Measurements from ENCODE around the gene DPP7. TPM values are rescaled to one million over a fixed set of nuclear protein-coding genes. Genes with fewer than 3 reads are reported as not detected.

Gene DPP7
- total and polyA plus RNA-seq, 2 donors (not counting 1 experiment from before 2014, with no cell fraction given) = 324 to 506 TPM

DNA sequence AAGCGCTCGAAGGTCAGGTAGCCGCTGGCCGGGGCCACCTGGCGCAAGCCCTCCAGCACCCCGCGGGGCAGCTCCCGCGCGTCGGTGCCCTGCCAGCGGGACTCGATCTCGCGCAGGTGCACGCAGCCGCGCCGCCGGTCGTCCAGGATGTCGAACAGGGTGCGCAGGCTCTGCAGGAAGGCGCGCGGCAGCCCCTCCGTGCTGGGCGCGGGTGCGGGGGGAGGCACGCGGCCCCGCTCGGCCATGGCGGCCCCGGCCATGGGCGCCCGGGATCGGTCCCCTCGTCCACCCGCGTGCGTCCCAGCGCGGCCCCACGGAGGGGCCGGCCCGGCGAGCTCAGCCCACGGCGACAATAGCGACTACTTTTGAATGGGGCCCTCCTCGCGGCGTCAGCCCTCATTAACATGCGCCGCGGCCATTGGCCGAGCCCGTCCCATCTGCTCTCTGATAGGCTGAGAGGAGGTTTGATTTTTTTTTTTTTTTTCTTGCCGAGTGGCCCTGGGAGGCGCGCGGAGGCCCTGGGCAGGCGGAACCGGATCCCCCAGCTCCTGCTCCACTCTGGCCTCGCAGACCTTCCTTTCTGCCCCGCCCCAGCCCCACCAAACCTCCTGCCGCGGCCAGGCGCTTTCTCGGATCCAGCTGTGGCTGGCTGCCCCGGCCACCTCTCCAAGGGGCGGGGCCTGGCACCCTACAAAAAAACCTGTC is 44.2 kb downstream of the DPP7 start, which contains the start of gene SAPCD2:
Gene SAPCD2, minus strand, starts transcription at position 357 of the 705 bp plus-strand sequence. Its CDS starts 97 bp downstream, at position 260.
- H3K27me3 Mint-ChIP-seq = peaks cover 3% of the 10 kb centered on the region
- peak within 1 kb of the TSS; percentile 81 for H3K27ac Mint-ChIP-seq
- H3K79me2 ChIP-seq (ENCODE audit: control insufficient read depth, insufficient read depth, low read length) = no peaks in the 10 kb centered on the region
- H3K27ac ChIP-seq (ENCODE audit: low read length in 2 of 2) = no peak within 1 kb of the TSS
- H3K4me2 ChIP-seq (replicated peaks; ENCODE audit: low read depth, low read length, poor library complexity, severe bottlenecking) = peak within 1 kb of the TSS; percentile 79
- H3K9ac ChIP-seq (ENCODE audit: low read length) = peak within 1 kb of the TSS; percentile 54
- ChIA-PET POLR2A (interaction anchor here (0.6 to 2.4 kb wide), 7 partner anchors 16 to 157 kb away, joined by 3 to 19 read pairs (median 4); partner anchors contain the start of genes FUT7, MAN1B1 and RNF224), CTCF (interaction anchor here (0.5 to 6.7 kb wide), 13 partner anchors 10 to 228 kb away, joined by 3 to 49 read pairs (median 4); partner anchors contain the start of genes ABCA2, AJM1, MAN1B1 and NPDC1)
- H3K4me3 Mint-ChIP-seq = peak within 1 kb of the TSS; percentile 82
- peak within 1 kb of the TSS in 4 of 5 experiments; percentile 36 to 47 (median 44) for H3K4me3 ChIP-seq (ENCODE audit: control extremely low read depth in 1 of 5, extremely low read depth in 1 of 5, insufficient read depth in 1 of 5, low read depth in 2 of 5, low read length in 4 of 5)
- intact Hi-C loops (cut with micrococcal nuclease) = loop anchor here (1.0 to 5.0 kb wide), 3 partner anchors 16 to 130 kb away; partner anchors contain the start of genes FUT7, MAN1B1 and TPRN
- peaks cover 26% of the 10 kb centered on the region for H3K4me1 Mint-ChIP-seq
- WGBS (ENCODE audit: insufficient coverage) = under 1% methylated on average over 58 of the region's 74 CpGs
- peak within 1 kb of the TSS; percentile 76 for H2AFZ ChIP-seq (ENCODE audit: insufficient read depth, low read depth, low read length, poor library complexity, severe bottlenecking)
- no peaks in the 10 kb centered on the region for H3K36me3 ChIP-seq (replicated peaks in 1 of 2; ENCODE audit: control extremely low read depth in 1 of 2, control insufficient read depth in 1 of 2, extremely low read depth in 1 of 2, insufficient read depth in 2 of 2, low read length in 1 of 2)
- H3K9me3 Mint-ChIP-seq (ENCODE audit: insufficient read depth) = no peaks in the 10 kb centered on the region
- DNase-seq (peak; percentile 93), ATAC-seq (ENCODE audit: low read depth) (peak; percentile 85)
- peaks cover 8% of the 10 kb centered on the region for H4K20me1 ChIP-seq (ENCODE audit: control insufficient read depth, insufficient read depth, low read length, poor library complexity, severe bottlenecking)
- peaks cover 19 to 36% of the 10 kb centered on the region in 2 donors for H3K4me1 ChIP-seq (ENCODE audit: control insufficient read depth in 2 of 2, insufficient read depth in 2 of 2, low read length in 2 of 2)
- peaks cover 0 to 15% (median 1%) of the 10 kb centered on the region in 4 experiments for H3K27me3 ChIP-seq (replicated peaks in 1 of 4; ENCODE audit: control extremely low read depth in 1 of 4, control insufficient read depth in 3 of 4, insufficient read depth in 4 of 4, low read length in 3 of 4)
- no peak for TF ChIP-seq EZH2 (IDR thresholded peaks at IDR 0.05; ENCODE audit: borderline replicate concordance, insufficient read depth, low read depth, low read length, poor library complexity, severe bottlenecking)
- TF ChIP-seq, protein P1, sequence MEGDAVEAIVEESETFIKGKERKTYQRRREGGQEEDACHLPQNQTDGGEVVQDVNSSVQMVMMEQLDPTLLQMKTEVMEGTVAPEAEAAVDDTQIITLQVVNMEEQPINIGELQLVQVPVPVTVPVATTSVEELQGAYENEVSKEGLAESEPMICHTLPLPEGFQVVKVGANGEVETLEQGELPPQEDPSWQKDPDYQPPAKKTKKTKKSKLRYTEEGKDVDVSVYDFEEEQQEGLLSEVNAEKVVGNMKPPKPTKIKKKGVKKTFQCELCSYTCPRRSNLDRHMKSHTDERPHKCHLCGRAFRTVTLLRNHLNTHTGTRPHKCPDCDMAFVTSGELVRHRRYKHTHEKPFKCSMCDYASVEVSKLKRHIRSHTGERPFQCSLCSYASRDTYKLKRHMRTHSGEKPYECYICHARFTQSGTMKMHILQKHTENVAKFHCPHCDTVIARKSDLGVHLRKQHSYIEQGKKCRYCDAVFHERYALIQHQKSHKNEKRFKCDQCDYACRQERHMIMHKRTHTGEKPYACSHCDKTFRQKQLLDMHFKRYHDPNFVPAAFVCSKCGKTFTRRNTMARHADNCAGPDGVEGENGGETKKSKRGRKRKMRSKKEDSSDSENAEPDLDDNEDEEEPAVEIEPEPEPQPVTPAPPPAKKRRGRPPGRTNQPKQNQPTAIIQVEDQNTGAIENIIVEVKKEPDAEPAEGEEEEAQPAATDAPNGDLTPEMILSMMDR (IDR thresholded peaks at IDR 0.05) = no peak
- peaks cover 0 to 7% (median 0%) of the 10 kb centered on the region in 3 donors for H3K9me3 ChIP-seq (ENCODE audit: control extremely low read depth in 1 of 3, control insufficient read depth in 2 of 3, insufficient read depth in 1 of 3, low read length in 2 of 3)
